H1 (cell line): ENCODE data around the gene ATP9B. TPM values are rescaled to one million over a fixed set of nuclear protein-coding genes. Genes with fewer than 3 reads are reported as not detected.

Experiments
- CTCF ChIA-PET: fragments of 300-600 bp; sonication (Branson Sonifier 250); formaldehyde crosslinking; loops from one replicate; lab custom pipeline; 2021; ENCODE audit not compliant: partially characterized antibody; lab: Charles Lee
- POLR2A ChIA-PET: fragments of 300-600 bp; sonication (Branson Sonifier 250); formaldehyde crosslinking; loops from one replicate; lab custom pipeline; 2021; ENCODE audit warnings: inconsistent platforms; ENCODE audit not compliant: partially characterized antibody; lab: Charles Lee
- DNase-seq, 2 experiments: peaks; one replicate each; pipeline versions ENCODE4 v3.0.0 to v3.0.0-alpha.2; 2010 to 2022; ENCODE audit warnings: low spot score in 2 of 2, low read depth in 1 of 2, mixed read lengths in 1 of 2
- FAIRE-seq: peaks from 2 replicates; lab custom pipeline; 2011; peaks lifted over from hg19 to GRCh38; lab: Jason Lieb, UNC
- H2AFZ ChIP-seq: 2 replicates; pipeline ENCODE4 v1.8.1; 2012; ENCODE audit warnings: low read length, inconsistent platforms
- H2AK5ac ChIP-seq: 2 replicates; pipeline ENCODE4 v1.6.1; 2013; ENCODE audit warnings: low read depth, low read length
- H2BK120ac ChIP-seq: replicated peaks from 2 replicates; pipeline ENCODE3; 2013; ENCODE audit warnings: low read depth, low read length, inconsistent platforms
- H2BK12ac ChIP-seq: 2 replicates; pipeline ENCODE4 v1.6.1; 2013; ENCODE audit warnings: low read depth, low read length
- H2BK15ac ChIP-seq: 2 replicates; pipeline ENCODE4 v1.6.1; 2013; ENCODE audit warnings: low read length
- H2BK20ac ChIP-seq: 2 replicates; pipeline ENCODE4 v1.6.1; 2013; ENCODE audit warnings: low read length
- H2BK5ac ChIP-seq: 2 replicates; pipeline ENCODE4 v1.6.1; 2013; ENCODE audit warnings: low read depth, low read length
- H3K14ac ChIP-seq: 2 replicates; pipeline ENCODE4 v1.6.1; 2013; ENCODE audit warnings: inconsistent platforms; ENCODE audit not compliant: insufficient read length
- H3K18ac ChIP-seq: 2 replicates; pipeline ENCODE4 v1.6.1; 2013; ENCODE audit warnings: low read length; ENCODE audit errors: extremely low read depth
- H3K23ac ChIP-seq: 2 replicates; pipeline ENCODE4 v1.6.1; 2013; ENCODE audit warnings: inconsistent platforms; ENCODE audit not compliant: insufficient read length
- H3K23me2 ChIP-seq: 2 replicates; pipeline ENCODE4 v1.6.1; 2013; ENCODE audit warnings: low read depth, low read length
- H3K27ac ChIP-seq: 2 replicates; pipeline ENCODE4 v1.6.1; 2011; ENCODE audit warnings: low read depth, low read length, inconsistent platforms
- H3K27me3 ChIP-seq, 4 experiments: replicated peaks in 1 of 4; 1 replicate in 1 of 4; 2 replicates in 3 of 4; pipeline versions ENCODE4 v1.6.1 to v1.8.1; 2011 to 2013; ENCODE audit warnings: low read length in 3 of 4, mild to moderate bottlenecking in 3 of 4, inconsistent platforms in 2 of 4, mixed read lengths in 2 of 4, moderate library complexity in 1 of 4; ENCODE audit not compliant: control insufficient read depth in 3 of 4, insufficient read depth in 3 of 4; ENCODE audit errors: extremely low read depth in 1 of 4
- H3K36me3 ChIP-seq, 4 experiments: 2 replicates each; pipeline versions ENCODE4 v1.6.1 to v1.8.1; 2011 to 2013; ENCODE audit warnings: mild to moderate bottlenecking in 4 of 4, low read length in 3 of 4, moderate library complexity in 2 of 4, control low read depth in 1 of 4, inconsistent platforms in 1 of 4; ENCODE audit not compliant: insufficient read depth in 4 of 4, control insufficient read depth in 2 of 4
- H3K4ac ChIP-seq: replicated peaks from 2 replicates; pipeline ENCODE3; 2013; ENCODE audit warnings: low read length, low read depth, mixed read lengths, inconsistent platforms; ENCODE audit not compliant: insufficient read length
- H3K4me1 ChIP-seq, 4 experiments: replicated peaks in 1 of 4; 1 replicate in 1 of 4; 2 replicates in 3 of 4; pipeline versions ENCODE4 v1.6.1 to v1.8.1; 2011 to 2013; ENCODE audit warnings: low read length in 3 of 4, inconsistent platforms in 2 of 4, mixed read lengths in 1 of 4; ENCODE audit not compliant: insufficient read depth in 4 of 4, control insufficient read depth in 3 of 4
- H3K4me2 ChIP-seq, 2 experiments: 2 replicates each; pipeline versions ENCODE4 v1.6.1 to v1.8.1; 2011 to 2013; ENCODE audit warnings: low read depth in 2 of 2, low read length in 2 of 2, control low read depth in 1 of 2, inconsistent platforms in 1 of 2, mild to moderate bottlenecking in 1 of 2; ENCODE audit not compliant: insufficient read depth in 1 of 2
- H3K4me3 ChIP-seq, 4 experiments: fragments of 200-600, 300-600 bp in 1 of 4; sonication (generic), shearing (Covaris generic), sonication (Bioruptor Twin) in 1 of 4; 2 replicates each; pipeline versions ENCODE4 v1.5.1 to v1.8.1; 2011 to 2016; ENCODE audit warnings: low read length in 4 of 4, low read depth in 3 of 4, control low read depth in 2 of 4, inconsistent platforms in 2 of 4, mild to moderate bottlenecking in 2 of 4, mixed read lengths in 1 of 4, moderate library complexity in 1 of 4; ENCODE audit not compliant: insufficient read depth in 2 of 4; ENCODE audit errors: extremely low read depth in 1 of 4
- H3K56ac ChIP-seq: replicated peaks from 2 replicates; pipeline ENCODE3; 2013; ENCODE audit warnings: low read depth, mild to moderate bottlenecking, mixed read lengths, low read length, inconsistent platforms; ENCODE audit not compliant: insufficient read length
- H3K79me1 ChIP-seq: 2 replicates; pipeline ENCODE4 v1.6.1; 2013; ENCODE audit warnings: low read depth, low read length, control low read depth
- H3K79me2 ChIP-seq, 2 experiments: 2 replicates each; pipeline versions ENCODE4 v1.6.1 to v1.8.1; 2012 to 2013; ENCODE audit warnings: low read length in 2 of 2, mild to moderate bottlenecking in 2 of 2, inconsistent platforms in 1 of 2; ENCODE audit not compliant: insufficient read depth in 2 of 2, control insufficient read depth in 1 of 2
- H3K9ac ChIP-seq, 4 experiments: replicated peaks in 1 of 4; 1 replicate in 1 of 4; 2 replicates in 3 of 4; pipeline versions ENCODE4 v1.6.1 to v1.8.1; 2011 to 2013; ENCODE audit warnings: low read depth in 3 of 4, low read length in 3 of 4, control low read depth in 2 of 4, mild to moderate bottlenecking in 2 of 4, moderate library complexity in 2 of 4, inconsistent platforms in 1 of 4; ENCODE audit errors: extremely low read depth in 1 of 4
- H3K9me3 ChIP-seq, 2 experiments: 2 replicates each; pipeline versions ENCODE4 v1.6.1 to v1.8.1; 2012 to 2013; ENCODE audit warnings: mild to moderate bottlenecking in 2 of 2, moderate library complexity in 2 of 2, control low read depth in 1 of 2, inconsistent platforms in 1 of 2, low read depth in 1 of 2, low read length in 1 of 2, mixed read lengths in 1 of 2; ENCODE audit not compliant: insufficient read depth in 2 of 2
- H4K20me1 ChIP-seq, 2 experiments: replicated peaks in 1 of 2; 2 replicates each; pipeline versions ENCODE3 to v1.8.1; 2011 to 2013; ENCODE audit warnings: inconsistent platforms in 2 of 2, low read length in 2 of 2, mild to moderate bottlenecking in 1 of 2; ENCODE audit not compliant: insufficient read depth in 2 of 2, control insufficient read depth in 1 of 2
- H4K5ac ChIP-seq: 2 replicates; pipeline ENCODE4 v1.6.1; 2013; ENCODE audit warnings: low read length, low read depth, mixed read lengths, inconsistent platforms; ENCODE audit not compliant: insufficient read length
- H4K8ac ChIP-seq: 2 replicates; pipeline ENCODE4 v1.8.0; 2013; ENCODE audit warnings: mild to moderate bottlenecking, moderate library complexity, low read length, inconsistent platforms; ENCODE audit not compliant: insufficient read depth; ENCODE audit errors: extremely low read depth
- H4K91ac ChIP-seq: replicated peaks from 2 replicates; pipeline ENCODE3; 2013; ENCODE audit warnings: low read length, mixed read lengths, inconsistent platforms; ENCODE audit not compliant: insufficient read length
- SP2 ChIP-seq: IDR thresholded peaks from 2 replicates; pipeline ENCODE4 v1.6.1; 2012; ENCODE audit warnings: mild to moderate bottlenecking, low read length, inconsistent platforms
- WGBS, 2 experiments: shearing (Covaris generic) in 1 of 2; methylation state at CpG; one replicate each; pipeline versions ENCODE4 v1.1.6 to v1.1.7; 2013 to 2015; ENCODE audit warnings: low lambda C conversion rate in 2 of 2, mixed read lengths in 2 of 2, inconsistent platforms in 1 of 2, low coverage in 1 of 2, missing lambda C conversion rate in 1 of 2; ENCODE audit not compliant: insufficient replicate concordance in 2 of 2, insufficient coverage in 1 of 2, insufficient read length in 1 of 2; ENCODE audit errors: extremely low coverage in 1 of 2, missing lambda C conversion rate in 1 of 2; 5-methylcytosine and 5-hydroxymethylcytosine counted together
- polyA plus RNA-seq, 7 experiments: library from polyadenylated mRNA; depleted of rRNA in 3 of 7; stranded (reverse) in 5 of 7; unstranded in 2 of 7; fragments of >200 nt in 5 of 7; fragments of 200-250 nt in 2 of 7; gene quantifications; 1 replicate in 5 of 7; 2 replicates in 1 of 7; 4 replicates in 1 of 7; pipeline versions ENCODE4 v1.2.1 to v1.2.3, GENCODE V29; 2011 to 2013; ENCODE audit warnings: missing spikeins in 2 of 7, mixed read lengths in 2 of 7
- total RNA-seq: library from RNA; stranded (reverse); fragmentation: NEBNext Ultra II Directional; extraction: Animal tissue kit (Norgen Biotek cat#: 25700); gene quantifications from 2 replicates; pipeline ENCODE4 v1.2.1, GENCODE V29; 2021

The ATP9B gene
- total and polyA plus RNA-seq, 2 of the 8 experiments (the other 6 are each of a cell fraction or from before 2014, with no cell fraction given) = 15.1 to 21.7 TPM

GRCh38 chr18:79065802-79066201 is 3.4 kb upstream of the ATP9B start:
- Histone ChIP-seq H3K27me3 (peaks cover 0 to 7% (median 6%) of the 10 kb centered on the region in 4 experiments; a peak in 4 of 7 replicates), H3K18ac (no peak overlapping the region), H2BK120ac (no peak overlapping the region), H3K79me1 (no peaks in the 10 kb centered on the region), H3K4me1 (peaks cover 0 to 10% (median 0%) of the 10 kb centered on the region in 4 experiments; a peak in 1 of 7 replicates), H3K36me3 (no peaks in the 10 kb centered on the region; a peak in 1 of 8 replicates), H2BK12ac (no peak overlapping the region), H3K4me3 (no peak overlapping the region), H2BK20ac (no peak overlapping the region), H3K23me2 (peaks cover 7% of the 10 kb centered on the region; the same call in 1 of the 2 replicates), H3K56ac (no peak overlapping the region), H3K14ac (no peak overlapping the region), H3K23ac (no peak overlapping the region), H3K79me2 (peaks cover 4 to 12% of the 10 kb centered on the region in 2 experiments; a peak in 3 of 4 replicates), H3K4ac (no peak overlapping the region), H2AK5ac (peak overlapping the region; percentile 29; the same call in 1 of the 2 replicates), H2BK15ac (no peak overlapping the region; the same call in 1 of the 2 replicates), H2AFZ (no peak overlapping the region), H4K91ac (no peak overlapping the region), H3K4me2 (no peak overlapping the region), H4K20me1 (no peaks in the 10 kb centered on the region), H3K27ac (no peak overlapping the region), H2BK5ac (no peak overlapping the region), H3K9me3 (no peaks in the 10 kb centered on the region; a peak in 1 of 4 replicates), H4K5ac (no peak overlapping the region), H4K8ac (no peak overlapping the region), H3K9ac (no peak overlapping the region)
- DNase-seq = no peak
- ChIA-PET CTCF (no interaction called here), POLR2A (no interaction called here)
- FAIRE-seq = no peak
- 94% methylated on average over 2 of the region's 2 CpGs; no CpG with 5 or more reads in 1 of the 2 experiments for WGBS, 2 experiments
- TF ChIP-seq SP2 = no peak
